Neural progenitor cell (in vitro differentiated cells): ENCODE results near the gene EPS8L1.

ENCODE experiments used
- EZH2phosphoT487 ChIP-seq: fragments of 200-600 bp; sonication (generic); IDR thresholded peaks from 2 replicates; pipeline ENCODE4 v1.6.1; 2017; ENCODE audit warnings: antibody characterized with exemption
- TF ChIP-seq, protein P1 (sequence below): fragments of 200-600 bp; sonication (generic); IDR thresholded peaks from 2 replicates; pipeline ENCODE4 v1.5.1; 2017; ENCODE audit warnings: antibody characterized with exemption, mild to moderate bottlenecking

DNA sequence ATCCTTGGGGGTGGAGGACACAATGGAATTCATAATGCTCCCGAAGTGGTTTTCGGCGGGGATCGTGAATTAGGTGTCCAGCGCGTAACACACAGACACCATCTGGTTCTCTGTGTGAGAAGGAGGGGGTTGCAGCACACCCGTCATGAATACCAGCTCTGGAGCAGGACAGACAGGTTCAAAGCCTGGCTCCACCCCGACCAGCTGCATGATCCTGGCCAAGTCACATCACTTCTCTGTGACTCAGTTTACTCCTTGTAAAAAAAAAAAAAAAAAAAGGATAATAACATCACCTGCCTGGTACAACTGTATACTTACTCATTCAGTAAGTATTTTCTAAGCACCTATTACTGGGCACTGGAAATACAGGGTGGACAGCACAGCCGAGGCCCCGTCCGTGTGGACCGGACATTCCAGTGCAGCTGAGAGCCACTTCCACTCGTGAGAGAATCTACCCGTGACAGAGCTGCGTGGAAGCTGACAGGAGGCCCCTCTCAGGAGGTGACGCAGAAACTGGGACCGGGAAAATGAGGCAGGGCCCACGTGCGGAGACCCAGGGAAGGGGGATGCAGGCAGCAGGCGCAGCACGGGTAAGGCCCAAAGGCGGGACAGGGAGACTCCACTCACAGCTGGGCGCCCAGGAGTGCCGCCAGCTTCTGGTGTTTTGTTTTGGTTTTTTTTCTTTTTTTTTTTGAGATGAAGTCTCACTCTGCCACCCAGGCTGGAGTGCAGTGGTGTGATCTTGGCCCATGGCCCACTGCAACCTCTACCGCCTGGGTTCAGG, 24.7 kb upstream of the EPS8L1 start:
- TF ChIP-seq EZH2phosphoT487: no peak
- TF ChIP-seq, protein P1, sequence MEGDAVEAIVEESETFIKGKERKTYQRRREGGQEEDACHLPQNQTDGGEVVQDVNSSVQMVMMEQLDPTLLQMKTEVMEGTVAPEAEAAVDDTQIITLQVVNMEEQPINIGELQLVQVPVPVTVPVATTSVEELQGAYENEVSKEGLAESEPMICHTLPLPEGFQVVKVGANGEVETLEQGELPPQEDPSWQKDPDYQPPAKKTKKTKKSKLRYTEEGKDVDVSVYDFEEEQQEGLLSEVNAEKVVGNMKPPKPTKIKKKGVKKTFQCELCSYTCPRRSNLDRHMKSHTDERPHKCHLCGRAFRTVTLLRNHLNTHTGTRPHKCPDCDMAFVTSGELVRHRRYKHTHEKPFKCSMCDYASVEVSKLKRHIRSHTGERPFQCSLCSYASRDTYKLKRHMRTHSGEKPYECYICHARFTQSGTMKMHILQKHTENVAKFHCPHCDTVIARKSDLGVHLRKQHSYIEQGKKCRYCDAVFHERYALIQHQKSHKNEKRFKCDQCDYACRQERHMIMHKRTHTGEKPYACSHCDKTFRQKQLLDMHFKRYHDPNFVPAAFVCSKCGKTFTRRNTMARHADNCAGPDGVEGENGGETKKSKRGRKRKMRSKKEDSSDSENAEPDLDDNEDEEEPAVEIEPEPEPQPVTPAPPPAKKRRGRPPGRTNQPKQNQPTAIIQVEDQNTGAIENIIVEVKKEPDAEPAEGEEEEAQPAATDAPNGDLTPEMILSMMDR: no peak
